ENCODE measurements around the gene IP6K3. TPM values are rescaled to one million over a fixed set of nuclear protein-coding genes. Genes with fewer than 3 reads are reported as not detected.

Gene IP6K3
- total RNA-seq, 1 donor, result under 0.01 TPM

DNA sequence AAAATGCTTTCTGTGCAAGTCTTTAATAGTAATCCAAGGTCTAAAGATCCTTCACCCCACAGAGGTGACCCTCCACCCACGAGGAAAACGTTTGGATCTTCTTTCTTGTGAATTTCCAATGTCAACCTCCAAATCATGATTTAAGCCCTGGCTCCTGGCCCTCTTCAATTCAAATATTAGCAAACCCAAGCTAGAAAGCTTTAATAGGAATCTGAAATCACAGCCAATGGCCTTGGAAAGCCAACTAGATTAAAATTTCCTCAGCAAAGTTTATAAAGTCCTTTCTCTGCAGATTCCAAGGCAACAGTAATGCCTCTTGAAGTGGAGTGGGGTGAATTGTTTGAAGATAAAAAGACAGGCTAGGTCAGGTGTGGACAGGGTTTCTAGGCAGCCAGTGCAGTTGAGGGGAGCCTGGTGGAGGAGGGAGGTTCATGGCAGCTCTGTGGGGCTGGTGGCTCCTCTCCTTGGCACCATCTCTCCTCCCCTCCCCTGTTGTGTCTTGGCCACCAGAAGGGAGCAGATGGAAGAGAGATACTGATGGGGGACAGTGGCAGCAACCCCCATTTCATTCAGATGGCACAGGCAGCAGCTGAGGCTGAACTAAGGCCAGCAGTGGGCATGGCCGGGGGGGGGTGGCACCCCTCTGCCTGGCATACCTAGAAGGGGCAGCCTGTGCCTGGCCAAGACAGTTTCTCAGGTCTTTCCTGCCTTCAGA lies 23.2 kb downstream of the IP6K3 start:
- no peak for DNase-seq (ENCODE audit: insufficient read length, low spot score, missing footprints)
- Histone ChIP-seq H3K4me2 (ENCODE audit: insufficient read depth, low read length) (no peak overlapping the region), H4K20me1 (ENCODE audit: insufficient read depth, low read length) (no peaks in the 10 kb centered on the region), H3K4me3 (ENCODE audit: insufficient read depth, low read length) (no peak overlapping the region), H3K79me2 (ENCODE audit: insufficient read depth, low read length) (no peaks in the 10 kb centered on the region), H3K9me3 (ENCODE audit: low read depth, low read length) (no peaks in the 10 kb centered on the region), H3K27me3 (ENCODE audit: insufficient read depth, low read length) (peaks cover 38% of the 10 kb centered on the region), H3K36me3 (ENCODE audit: insufficient read depth, low read length) (no peaks in the 10 kb centered on the region), H3K4me1 (ENCODE audit: insufficient read depth, low read length) (no peaks in the 10 kb centered on the region), H3K27ac (ENCODE audit: low read depth, low read length) (no peak overlapping the region), H2AFZ (ENCODE audit: low read length) (no peak overlapping the region)
- TF ChIP-seq, protein P1, sequence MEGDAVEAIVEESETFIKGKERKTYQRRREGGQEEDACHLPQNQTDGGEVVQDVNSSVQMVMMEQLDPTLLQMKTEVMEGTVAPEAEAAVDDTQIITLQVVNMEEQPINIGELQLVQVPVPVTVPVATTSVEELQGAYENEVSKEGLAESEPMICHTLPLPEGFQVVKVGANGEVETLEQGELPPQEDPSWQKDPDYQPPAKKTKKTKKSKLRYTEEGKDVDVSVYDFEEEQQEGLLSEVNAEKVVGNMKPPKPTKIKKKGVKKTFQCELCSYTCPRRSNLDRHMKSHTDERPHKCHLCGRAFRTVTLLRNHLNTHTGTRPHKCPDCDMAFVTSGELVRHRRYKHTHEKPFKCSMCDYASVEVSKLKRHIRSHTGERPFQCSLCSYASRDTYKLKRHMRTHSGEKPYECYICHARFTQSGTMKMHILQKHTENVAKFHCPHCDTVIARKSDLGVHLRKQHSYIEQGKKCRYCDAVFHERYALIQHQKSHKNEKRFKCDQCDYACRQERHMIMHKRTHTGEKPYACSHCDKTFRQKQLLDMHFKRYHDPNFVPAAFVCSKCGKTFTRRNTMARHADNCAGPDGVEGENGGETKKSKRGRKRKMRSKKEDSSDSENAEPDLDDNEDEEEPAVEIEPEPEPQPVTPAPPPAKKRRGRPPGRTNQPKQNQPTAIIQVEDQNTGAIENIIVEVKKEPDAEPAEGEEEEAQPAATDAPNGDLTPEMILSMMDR (IDR thresholded peaks at IDR 0.05; ENCODE audit: extremely low read depth, low read depth, low read length), result no peak

DNA sequence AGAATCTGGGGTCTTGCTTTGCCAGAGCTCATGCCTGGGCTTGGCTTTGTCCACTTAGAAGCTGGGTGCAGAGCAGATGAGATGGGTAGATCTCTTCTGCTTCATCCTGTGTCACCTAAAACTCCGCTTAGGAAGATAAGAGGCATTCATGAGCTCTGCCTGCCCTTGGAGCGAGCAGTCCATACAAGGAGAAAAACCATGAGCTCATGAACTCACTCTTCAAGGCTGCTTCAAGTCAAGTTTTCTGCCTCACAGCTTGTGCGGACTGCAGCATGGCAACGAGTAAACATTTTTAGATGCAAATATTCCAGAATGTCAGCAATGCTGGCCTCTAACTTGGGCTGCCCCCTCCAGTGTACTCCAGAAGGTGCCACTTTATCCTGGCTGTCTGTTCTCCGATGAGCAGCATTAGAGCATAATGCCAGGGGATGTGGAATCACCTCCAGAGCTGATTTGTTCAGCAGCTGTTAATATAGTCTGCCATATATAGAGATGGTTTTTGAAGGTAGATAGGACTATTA lies 24.5 kb downstream of the IP6K3 start:
- no peaks in the 10 kb centered on the region for H3K79me2 ChIP-seq (ENCODE audit: insufficient read depth, low read length)
- H3K9me3 ChIP-seq (ENCODE audit: low read depth, low read length), result no peaks in the 10 kb centered on the region
- peaks cover 38% of the 10 kb centered on the region for H3K27me3 ChIP-seq (ENCODE audit: insufficient read depth, low read length)
- H3K4me1 ChIP-seq (ENCODE audit: insufficient read depth, low read length), result peaks cover 5% of the 10 kb centered on the region
- no peaks in the 10 kb centered on the region for H4K20me1 ChIP-seq (ENCODE audit: insufficient read depth, low read length)
- TF ChIP-seq, protein P1 (IDR thresholded peaks at IDR 0.05; ENCODE audit: extremely low read depth, low read depth, low read length), result no peak
- H3K4me3 ChIP-seq (ENCODE audit: insufficient read depth, low read length), result no peak overlapping the region
- H2AFZ ChIP-seq (ENCODE audit: low read length), result no peak overlapping the region
- no peak for DNase-seq (ENCODE audit: insufficient read length, low spot score, missing footprints)
- no peak overlapping the region for H3K27ac ChIP-seq (ENCODE audit: low read depth, low read length)
- no peaks in the 10 kb centered on the region for H3K36me3 ChIP-seq (ENCODE audit: insufficient read depth, low read length)
- H3K4me2 ChIP-seq (ENCODE audit: insufficient read depth, low read length), result no peak overlapping the region

DNA sequence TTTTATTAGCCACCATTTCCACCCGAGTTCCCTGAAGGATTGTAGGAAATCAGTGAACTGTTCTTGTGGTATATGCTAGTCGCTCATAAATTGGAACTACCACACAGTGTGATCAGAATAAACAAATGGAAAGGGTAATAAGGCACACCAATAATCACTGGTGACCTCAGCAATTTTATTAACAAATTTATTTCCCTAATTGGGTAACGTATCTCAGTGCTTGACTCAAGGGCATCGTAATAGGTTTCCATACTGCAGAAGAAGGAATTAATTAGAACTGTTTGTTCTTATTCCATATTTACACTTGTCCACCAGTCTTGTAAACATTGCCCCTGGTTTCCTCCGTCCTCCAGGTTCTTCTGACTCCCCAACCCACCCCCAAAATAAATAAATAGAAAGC lies 25.2 kb downstream of the IP6K3 start:
- H3K79me2 ChIP-seq (ENCODE audit: insufficient read depth, low read length), result no peaks in the 10 kb centered on the region

DNA sequence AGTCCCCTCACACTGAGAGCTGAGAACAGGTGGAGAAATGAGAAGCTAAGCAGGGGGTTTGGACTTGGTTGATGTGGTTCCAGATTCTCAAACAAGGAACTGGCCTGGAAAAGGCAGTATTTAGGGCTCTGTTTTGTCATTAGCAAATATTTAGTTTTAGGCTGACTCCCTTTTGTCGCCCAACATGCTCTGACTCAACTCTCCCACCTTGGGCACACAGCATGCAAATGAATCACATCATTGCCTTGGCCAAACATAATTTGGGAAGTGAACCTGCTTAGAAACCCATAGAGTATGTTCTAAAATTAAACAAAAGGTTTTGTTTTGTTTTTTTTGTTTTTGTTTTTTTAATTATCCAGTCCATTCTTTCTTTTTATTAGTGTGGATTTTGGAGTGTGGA lies 25.7 kb downstream of the IP6K3 start:
- Histone ChIP-seq H3K27me3 (ENCODE audit: insufficient read depth, low read length) (peaks cover 34% of the 10 kb centered on the region), H4K20me1 (ENCODE audit: insufficient read depth, low read length) (no peaks in the 10 kb centered on the region), H3K79me2 (ENCODE audit: insufficient read depth, low read length) (no peaks in the 10 kb centered on the region), H3K9me3 (ENCODE audit: low read depth, low read length) (no peaks in the 10 kb centered on the region), H2AFZ (ENCODE audit: low read length) (no peak overlapping the region), H3K4me1 (ENCODE audit: insufficient read depth, low read length) (peaks cover 5% of the 10 kb centered on the region), H3K27ac (ENCODE audit: low read depth, low read length) (no peak overlapping the region), H3K4me3 (ENCODE audit: insufficient read depth, low read length) (no peak overlapping the region), H3K36me3 (ENCODE audit: insufficient read depth, low read length) (no peaks in the 10 kb centered on the region), H3K4me2 (ENCODE audit: insufficient read depth, low read length) (no peak overlapping the region)
- TF ChIP-seq, protein P1 (IDR thresholded peaks at IDR 0.05; ENCODE audit: extremely low read depth, low read depth, low read length), result no peak
- DNase-seq (ENCODE audit: insufficient read length, low spot score, missing footprints), result no peak

More for the DNA sequence above, 25.2 kb downstream of the IP6K3 start:
- no peak overlapping the region for H3K4me2 ChIP-seq (ENCODE audit: insufficient read depth, low read length)
- no peaks in the 10 kb centered on the region for H3K9me3 ChIP-seq (ENCODE audit: low read depth, low read length)
- no peak overlapping the region for H3K27ac ChIP-seq (ENCODE audit: low read depth, low read length)
- TF ChIP-seq, protein P1 (IDR thresholded peaks at IDR 0.05; ENCODE audit: extremely low read depth, low read depth, low read length), result no peak
- peaks cover 38% of the 10 kb centered on the region for H3K27me3 ChIP-seq (ENCODE audit: insufficient read depth, low read length)
- no peak for DNase-seq (ENCODE audit: insufficient read length, low spot score, missing footprints)
- H3K4me3 ChIP-seq (ENCODE audit: insufficient read depth, low read length), result no peak overlapping the region
- no peak overlapping the region for H2AFZ ChIP-seq (ENCODE audit: low read length)
- H3K4me1 ChIP-seq (ENCODE audit: insufficient read depth, low read length), result peaks cover 5% of the 10 kb centered on the region
- H4K20me1 ChIP-seq (ENCODE audit: insufficient read depth, low read length), result no peaks in the 10 kb centered on the region
- H3K36me3 ChIP-seq (ENCODE audit: insufficient read depth, low read length), result no peaks in the 10 kb centered on the region

Measured in osteoblast (primary cell).